Measurements from ENCODE around the gene MYO7B.

The MYO7B gene

GRCh38 chr2:127624320-127624755 lies 88.9 kb downstream of the MYO7B start:
- no peak overlapping the region for H3K4me3 ChIP-seq (replicated peaks; ENCODE audit: low read depth, low read length)
- TF ChIP-seq CTCF (IDR thresholded peaks at IDR 0.05; ENCODE audit: low read length, missing control alignments) = no peak
- DNase-seq (ENCODE audit: low read depth) = no peak

GRCh38 chr2:127624756-127625571 lies 89.5 kb downstream of the MYO7B start:
- no peak for TF ChIP-seq CTCF (IDR thresholded peaks at IDR 0.05; ENCODE audit: low read length, missing control alignments)
- no peak for DNase-seq (ENCODE audit: low read depth)
- H3K4me3 ChIP-seq (replicated peaks; ENCODE audit: low read depth, low read length) = no peak overlapping the region

GRCh38 chr2:127625572-127625951 lies 90.1 kb downstream of the MYO7B start:
- no peak for TF ChIP-seq CTCF (IDR thresholded peaks at IDR 0.05; ENCODE audit: low read length, missing control alignments)
- H3K4me3 ChIP-seq (replicated peaks; ENCODE audit: low read depth, low read length) = no peak overlapping the region
- no peak for DNase-seq (ENCODE audit: low read depth)

GRCh38 chr2:127626175-127626574 lies 90.7 kb downstream of the MYO7B start:
- no peak overlapping the region for H3K4me3 ChIP-seq (replicated peaks; ENCODE audit: low read depth, low read length)
- no peak for DNase-seq (ENCODE audit: low read depth)
- no peak for TF ChIP-seq CTCF (IDR thresholded peaks at IDR 0.05; ENCODE audit: low read length, missing control alignments)

- H3K4me3 ChIP-seq (replicated peaks; ENCODE audit: low read depth, low read length) = no peak overlapping the region
Measured at GRCh38 chr2:127626917-127627739, 91.6 kb downstream of the MYO7B start.

More at GRCh38 chr2:127626917-127627739, 91.6 kb downstream of the MYO7B start:
- no peak for TF ChIP-seq CTCF (IDR thresholded peaks at IDR 0.05; ENCODE audit: low read length, missing control alignments)
- DNase-seq (ENCODE audit: low read depth) = no peak
